OCI-LY3 (cell line): ENCODE measurements around the gene RIN1.
A peak's percentile ranks its signal among the peaks of the same experiment; 100 is the strongest.

ENCODE experiments used
- H2AFZ ChIP-seq: fragments of 200-600, 300-600 bp; shearing (Covaris generic); 2 replicates; pipeline ENCODE4 v1.6.0; 2014; ENCODE audit warnings: antibody characterized with exemption, low read depth, low read length
- H3K27ac ChIP-seq: fragments of 200-600, 300-600 bp; sonication (generic); 2 replicates; pipeline ENCODE4 v1.5.1; 2014; ENCODE audit warnings: mild to moderate bottlenecking, low read length, moderate library complexity, mixed read lengths
- H3K27me3 ChIP-seq: fragments of 200-600, 300-600 bp; sonication (generic); 2 replicates; pipeline ENCODE4 v1.6.1; 2014; ENCODE audit warnings: low read depth, low read length, mixed read lengths
- H3K36me3 ChIP-seq: fragments of 200-600, 300-600 bp; sonication (generic); replicated peaks from 2 replicates; pipeline ENCODE3; 2014; ENCODE audit warnings: low read depth, low read length, mixed read lengths
- H3K4me1 ChIP-seq: fragments of 300-600, 200-600 bp; sonication (generic); 2 replicates; pipeline ENCODE4 v1.6.1; 2014; ENCODE audit warnings: low read length, mixed read lengths
- H3K4me2 ChIP-seq: fragments of 200-600, 300-600 bp; sonication (generic); 2 replicates; pipeline ENCODE4 v1.6.1; 2014; ENCODE audit warnings: low read length, mixed read lengths
- H3K4me3 ChIP-seq: fragments of 300-600, 200-600 bp; sonication (generic); 2 replicates; pipeline ENCODE4 v1.5.1; 2014; ENCODE audit warnings: antibody characterized with exemption, mild to moderate bottlenecking, low read length, moderate library complexity
- H3K79me2 ChIP-seq: fragments of 300-600, 200-600 bp; shearing (Covaris generic); 2 replicates; pipeline ENCODE4 v1.6.1; 2014; ENCODE audit warnings: mild to moderate bottlenecking, low read length, mixed read lengths
- H3K9ac ChIP-seq: fragments of 300-600, 200-600 bp; shearing (Covaris generic); 2 replicates; pipeline ENCODE4 v1.6.0; 2014; ENCODE audit warnings: mild to moderate bottlenecking, low read length, moderate library complexity
- H3K9me3 ChIP-seq: fragments of 200-600, 300-600 bp; shearing (Covaris generic); 2 replicates; pipeline ENCODE4 v1.6.1; 2014; ENCODE audit warnings: low read length, mixed read lengths; ENCODE audit not compliant: insufficient read depth
- H4K20me1 ChIP-seq: fragments of 200-600, 300-600 bp; sonication (generic); 2 replicates; pipeline ENCODE4 v1.6.1; 2016; ENCODE audit warnings: low read length, mixed read lengths; ENCODE audit not compliant: insufficient read depth
- EZH2phosphoT487 ChIP-seq: fragments of 200-600 bp; shearing (Covaris generic); IDR thresholded peaks from 2 replicates; pipeline ENCODE4 v1.6.1; 2018; ENCODE audit warnings: antibody characterized with exemption, mixed run types, low read depth
- TF ChIP-seq, protein P1 (sequence below): fragments of 200-600, 300-600 bp; sonication (generic); IDR thresholded peaks from 2 replicates; pipeline ENCODE4 v1.5.1; 2014; ENCODE audit warnings: antibody characterized with exemption, low read length, low read depth

The RIN1 gene

DNA sequence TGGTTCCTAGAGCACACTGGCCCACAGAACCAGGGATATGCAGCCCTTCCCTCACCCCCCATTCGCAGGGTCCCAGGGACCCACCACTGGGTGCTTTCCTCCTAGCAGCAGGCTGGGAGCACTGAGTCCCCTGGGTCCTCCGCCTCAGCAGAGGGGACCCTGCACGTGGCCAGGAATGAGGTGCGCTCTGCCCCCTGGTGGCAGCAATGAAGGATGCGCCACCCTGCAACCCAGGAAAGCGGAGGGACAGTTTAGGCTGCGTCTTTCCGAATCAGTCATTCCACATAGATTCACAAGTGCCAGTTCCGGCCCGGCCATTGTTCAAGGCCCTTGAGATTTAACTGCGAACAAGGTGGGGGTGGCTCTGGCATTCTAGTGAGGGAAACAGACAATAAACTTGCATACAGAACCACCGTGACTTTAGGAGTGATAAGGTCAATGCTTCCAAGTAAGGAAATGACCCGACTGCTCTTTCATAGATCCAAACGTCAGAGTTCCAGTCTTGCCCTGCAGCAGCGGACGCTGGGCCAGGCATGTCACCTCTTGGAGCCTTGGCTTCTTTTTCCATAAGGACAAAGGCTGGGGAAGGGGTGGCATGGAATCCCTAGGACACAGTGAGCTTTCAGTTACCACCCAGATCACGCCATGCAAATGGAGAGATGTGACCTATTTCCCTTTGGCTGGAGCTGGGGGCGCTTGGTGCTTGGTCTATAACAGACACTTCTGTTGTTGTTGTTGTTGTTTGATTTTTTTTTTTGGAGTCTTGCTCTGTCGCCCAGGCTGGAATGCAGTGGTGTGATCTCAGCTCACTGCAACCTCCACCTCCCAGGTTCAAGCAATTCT lies 7.7 kb downstream of the RIN1 start:
- Histone ChIP-seq H3K9me3 (no peaks in the 10 kb centered on the region), H3K36me3 (no peaks in the 10 kb centered on the region), H3K4me1 (peaks cover 19% of the 10 kb centered on the region), H3K4me2 (peak overlapping the region; percentile 97), H3K9ac (peak overlapping the region; percentile 56), H3K79me2 (no peaks in the 10 kb centered on the region), H3K27me3 (no peaks in the 10 kb centered on the region), H2AFZ (peak overlapping the region; percentile 99), H3K27ac (no peak overlapping the region), H4K20me1 (no peaks in the 10 kb centered on the region), H3K4me3 (peak overlapping the region; percentile 72)
- TF ChIP-seq, protein P1, sequence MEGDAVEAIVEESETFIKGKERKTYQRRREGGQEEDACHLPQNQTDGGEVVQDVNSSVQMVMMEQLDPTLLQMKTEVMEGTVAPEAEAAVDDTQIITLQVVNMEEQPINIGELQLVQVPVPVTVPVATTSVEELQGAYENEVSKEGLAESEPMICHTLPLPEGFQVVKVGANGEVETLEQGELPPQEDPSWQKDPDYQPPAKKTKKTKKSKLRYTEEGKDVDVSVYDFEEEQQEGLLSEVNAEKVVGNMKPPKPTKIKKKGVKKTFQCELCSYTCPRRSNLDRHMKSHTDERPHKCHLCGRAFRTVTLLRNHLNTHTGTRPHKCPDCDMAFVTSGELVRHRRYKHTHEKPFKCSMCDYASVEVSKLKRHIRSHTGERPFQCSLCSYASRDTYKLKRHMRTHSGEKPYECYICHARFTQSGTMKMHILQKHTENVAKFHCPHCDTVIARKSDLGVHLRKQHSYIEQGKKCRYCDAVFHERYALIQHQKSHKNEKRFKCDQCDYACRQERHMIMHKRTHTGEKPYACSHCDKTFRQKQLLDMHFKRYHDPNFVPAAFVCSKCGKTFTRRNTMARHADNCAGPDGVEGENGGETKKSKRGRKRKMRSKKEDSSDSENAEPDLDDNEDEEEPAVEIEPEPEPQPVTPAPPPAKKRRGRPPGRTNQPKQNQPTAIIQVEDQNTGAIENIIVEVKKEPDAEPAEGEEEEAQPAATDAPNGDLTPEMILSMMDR = peak; percentile 96
- TF ChIP-seq EZH2phosphoT487 = no peak

GRCh38 chr11:66328031-66328301 lies 8.3 kb downstream of the RIN1 start:
- Histone ChIP-seq H3K4me1 (peaks cover 19% of the 10 kb centered on the region), H3K9me3 (no peaks in the 10 kb centered on the region), H3K27me3 (no peaks in the 10 kb centered on the region), H3K4me2 (peak overlapping the region; percentile 97), H3K4me3 (no peak overlapping the region), H3K27ac (no peak overlapping the region), H3K36me3 (no peaks in the 10 kb centered on the region), H3K9ac (no peak overlapping the region; the same call in 1 of the 2 replicates), H4K20me1 (no peaks in the 10 kb centered on the region), H2AFZ (peak overlapping the region; percentile 99; the same call in 1 of the 2 replicates), H3K79me2 (no peaks in the 10 kb centered on the region)
- TF ChIP-seq, protein P1 = no peak
- no peak for TF ChIP-seq EZH2phosphoT487

DNA sequence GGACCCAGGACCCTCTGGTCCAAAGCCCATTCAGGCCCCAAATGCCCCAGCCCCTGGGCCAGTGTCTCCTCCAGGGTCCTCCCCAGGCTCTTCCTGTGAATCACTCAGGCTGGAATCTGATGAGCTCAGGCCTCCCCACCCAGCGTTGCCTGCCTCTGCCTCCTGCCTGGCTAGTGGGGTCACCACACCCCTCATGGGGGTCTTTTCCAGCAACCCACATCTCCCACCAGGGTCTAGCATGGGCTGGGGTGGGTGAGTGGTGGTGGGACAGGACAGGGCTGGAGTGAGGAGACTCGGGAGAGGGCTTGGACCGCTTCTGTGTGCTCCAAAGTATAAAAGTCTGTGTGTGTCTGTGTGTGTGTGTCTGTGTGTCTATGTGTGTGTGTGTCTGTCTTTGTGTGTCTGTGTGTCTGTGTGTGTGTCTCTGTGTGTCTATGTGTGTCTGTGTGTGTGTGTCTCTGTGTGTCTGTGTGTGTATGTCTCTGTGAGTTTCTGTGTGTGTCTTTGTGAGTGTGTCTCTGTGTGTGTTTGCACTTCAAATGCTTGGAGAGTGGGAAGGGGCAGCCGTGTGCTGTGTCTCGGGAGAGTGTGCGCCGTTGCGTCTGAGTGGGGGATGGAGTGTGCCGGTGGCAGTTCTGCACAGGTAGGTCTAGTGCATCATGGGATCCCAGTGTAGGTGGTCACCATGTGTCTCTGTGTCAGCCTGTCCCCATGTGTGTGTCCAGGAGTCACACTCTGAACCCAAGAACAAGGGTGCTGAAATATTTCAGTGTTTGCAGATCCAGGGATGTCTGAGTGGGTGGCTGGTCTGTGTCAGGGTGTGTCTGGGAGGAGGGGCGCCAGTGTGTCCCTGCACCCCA lies 8.8 kb downstream of the RIN1 start:
- Histone ChIP-seq H2AFZ (no peak overlapping the region), H4K20me1 (no peaks in the 10 kb centered on the region), H3K4me2 (no peak overlapping the region)

More for the DNA sequence above, 8.8 kb downstream of the RIN1 start:
- H3K9me3 ChIP-seq = no peaks in the 10 kb centered on the region
- no peaks in the 10 kb centered on the region for H3K79me2 ChIP-seq
- TF ChIP-seq, protein P1 = no peak
- no peak for TF ChIP-seq EZH2phosphoT487
- H3K4me3 ChIP-seq = no peak overlapping the region
- no peaks in the 10 kb centered on the region for H3K27me3 ChIP-seq
- H3K36me3 ChIP-seq = no peaks in the 10 kb centered on the region
- no peak overlapping the region for H3K9ac ChIP-seq
- no peak overlapping the region for H3K27ac ChIP-seq
- H3K4me1 ChIP-seq = peaks cover 20% of the 10 kb centered on the region
